Peyer's patch (tissue), 4 donors: ENCODE results near the gene TEAD1. TPM values are rescaled to one million over a fixed set of nuclear protein-coding genes. Genes with fewer than 3 reads are reported as not detected.

ENCODE experiments used
- DNase-seq, 3 donors: peaks; one replicate each; pipeline ENCODE4 v3.0.0-alpha.2; 2017 to 2019
- H3K27ac ChIP-seq, 4 donors: fragments of 200-600 bp; sonication (generic); one replicate each; pipeline ENCODE4 v1.5.1; 2016 to 2019
- H3K27me3 ChIP-seq, 2 donors: fragments of 200-600 bp; sonication (generic); one replicate each; pipeline ENCODE4 v1.5.1; 2019
- H3K36me3 ChIP-seq, 3 donors: fragments of 200-600 bp; sonication (generic); one replicate each; pipeline ENCODE4 v1.5.1; 2016 to 2019
- H3K4me1 ChIP-seq, 4 donors: fragments of 200-600 bp; sonication (generic); one replicate each; pipeline ENCODE4 v1.5.1; 2016 to 2019
- H3K4me3 ChIP-seq, 4 donors: fragments of 200-600 bp; sonication (generic); 1 replicate in 3 of 4; 2 replicates in 1 of 4; pipeline ENCODE4 v1.5.1; 2016 to 2019; ENCODE audit warnings: mild to moderate bottlenecking in 1 of 4
- H3K9me3 ChIP-seq, 4 donors: fragments of 200-600 bp; sonication (generic); one replicate each; pipeline ENCODE4 v1.5.1; 2016 to 2019; ENCODE audit warnings: mild to moderate bottlenecking in 1 of 4
- CTCF ChIP-seq, 6 experiments: fragments of 450-650 bp in 4 of 6; fragments of 200-600 bp in 2 of 6; sonication (generic) in 1 of 6; IDR thresholded peaks; one replicate each; pipeline ENCODE4 v1.5.1; 2017 to 2019; ENCODE audit warnings: antibody characterized with exemption in 6 of 6, mild to moderate bottlenecking in 3 of 6, moderate library complexity in 1 of 6
- POLR2A ChIP-seq, 2 donors: fragments of 450-650 bp; IDR thresholded peaks; one replicate each; pipeline ENCODE4 v1.5.1; 2017; ENCODE audit warnings: antibody characterized with exemption in 2 of 2, mild to moderate bottlenecking in 2 of 2, moderate library complexity in 2 of 2
- total RNA-seq, 4 donors: library from RNA; depleted of rRNA; stranded (reverse); fragments of >200 nt; gene quantifications; one replicate each; pipeline ENCODE4 v1.1.0, GENCODE V29; 2016

Gene TEAD1
- total RNA-seq, 4 donors from 2014 or later: 34.5 to 125 (median 65.1) TPM

- Histone ChIP-seq H3K27me3 (no peaks in the 10 kb centered on the region), H3K27ac (no peak overlapping the region), H3K4me1 (peaks cover 0 to 28% (median 0%) of the 10 kb centered on the region in 4 donors), H3K4me3 (no peak overlapping the region), H3K36me3 (no peaks in the 10 kb centered on the region), H3K9me3 (no peaks in the 10 kb centered on the region)
- no peak for DNase-seq
- TF ChIP-seq POLR2A (IDR thresholded peaks at IDR 0.05) (no peak), CTCF (IDR thresholded peaks at IDR 0.05) (no peak)
Measured at GRCh38 chr11:12808519-12808918, 134.3 kb downstream of the TEAD1 start.

- Histone ChIP-seq H3K4me3 (no peak overlapping the region), H3K27me3 (no peaks in the 10 kb centered on the region), H3K4me1 (peaks cover 0 to 29% (median under 1%) of the 10 kb centered on the region in 4 donors), H3K27ac (no peak overlapping the region), H3K36me3 (no peaks in the 10 kb centered on the region), H3K9me3 (no peaks in the 10 kb centered on the region)
- TF ChIP-seq CTCF (IDR thresholded peaks at IDR 0.05) (no peak), POLR2A (IDR thresholded peaks at IDR 0.05) (no peak)
- no peak for DNase-seq
Measured at GRCh38 chr11:12809364-12809763, 135.1 kb downstream of the TEAD1 start.

GRCh38 chr11:12809864-12810567 is 135.8 kb downstream of the TEAD1 start:
- Histone ChIP-seq H3K4me1 (peaks cover 0 to 34% (median 2%) of the 10 kb centered on the region in 4 donors), H3K9me3 (no peaks in the 10 kb centered on the region), H3K36me3 (no peaks in the 10 kb centered on the region), H3K4me3 (no peak overlapping the region), H3K27ac (no peak overlapping the region), H3K27me3 (no peaks in the 10 kb centered on the region)
- TF ChIP-seq POLR2A (IDR thresholded peaks at IDR 0.05) (no peak), CTCF (IDR thresholded peaks at IDR 0.05) (no peak)
- DNase-seq: no peak

GRCh38 chr11:12810568-12810894 is 136.3 kb downstream of the TEAD1 start:
- no peaks in the 10 kb centered on the region for H3K36me3 ChIP-seq
- H3K27me3 ChIP-seq: no peaks in the 10 kb centered on the region
- peaks cover 0 to 40% (median 2%) of the 10 kb centered on the region in 4 donors for H3K4me1 ChIP-seq
- DNase-seq: no peak
- H3K4me3 ChIP-seq: no peak overlapping the region
- H3K27ac ChIP-seq: no peak overlapping the region
- H3K9me3 ChIP-seq: no peaks in the 10 kb centered on the region
- no peak for TF ChIP-seq POLR2A (IDR thresholded peaks at IDR 0.05)
- no peak for TF ChIP-seq CTCF (IDR thresholded peaks at IDR 0.05)

- no peak for TF ChIP-seq CTCF (IDR thresholded peaks at IDR 0.05)
- TF ChIP-seq POLR2A (IDR thresholded peaks at IDR 0.05): no peak
- H3K36me3 ChIP-seq: no peaks in the 10 kb centered on the region
- H3K27me3 ChIP-seq: no peaks in the 10 kb centered on the region
- DNase-seq: no peak
- H3K4me3 ChIP-seq: no peak overlapping the region
- peaks cover 0 to 41% (median 2%) of the 10 kb centered on the region in 4 donors for H3K4me1 ChIP-seq
- H3K27ac ChIP-seq: no peak overlapping the region
- H3K9me3 ChIP-seq: no peaks in the 10 kb centered on the region
Measured at GRCh38 chr11:12811861-12812260, 137.6 kb downstream of the TEAD1 start.
